AG04449 (cell line): ENCODE measurements around the gene MFF.

Experiments used
- CTCF ChIA-PET: fragments of 350-600 bp; formaldehyde crosslinking; extraction: SDS; loops from one replicate; lab custom pipeline; 2021; ENCODE audit warnings: antibody characterized with exemption; lab: Yijun Ruan, JAX
- POLR2A ChIA-PET: fragments of 400-600, 350-600 bp; formaldehyde crosslinking; extraction: SDS; loops from one replicate; lab custom pipeline; 2020; ENCODE audit warnings: antibody characterized with exemption, inconsistent platforms; lab: Yijun Ruan, JAX
- DNase-seq: peaks from one replicate; pipeline ENCODE4 v3.0.0-alpha.2; 2010; ENCODE audit warnings: low read depth, low spot score
- H3K4me3 ChIP-seq: 2 replicates; pipeline ENCODE4 v1.5.1; 2011; ENCODE audit warnings: low read depth, mild to moderate bottlenecking, control low read depth, low read length
- TF ChIP-seq, protein P1 (sequence below): IDR thresholded peaks from one replicate; pipeline ENCODE4 v1.5.1; 2011; ENCODE audit warnings: mild to moderate bottlenecking, moderate library complexity, low read length, control low read depth, inconsistent platforms; ENCODE audit not compliant: insufficient read depth; ENCODE audit errors: missing control alignments

The MFF gene

DNA sequence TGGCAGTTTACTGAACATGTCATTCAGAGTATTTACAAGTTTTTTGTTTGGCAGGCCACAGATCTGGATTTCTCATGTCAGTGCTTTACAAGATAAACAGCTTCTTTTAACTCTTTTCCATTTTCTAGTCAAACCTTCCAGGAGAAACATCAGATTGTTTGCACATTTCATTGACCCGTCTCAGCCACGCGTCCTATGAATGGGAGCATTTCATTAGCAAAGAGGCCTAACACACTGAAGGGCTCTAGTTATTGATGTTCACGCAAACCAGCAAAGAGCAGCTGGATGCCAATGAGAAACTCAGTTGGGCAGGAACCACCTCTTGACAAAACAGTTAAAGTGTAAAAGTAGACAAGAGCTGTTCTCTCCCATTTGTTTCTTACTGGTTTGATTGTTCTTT, 29.2 kb upstream of the MFF start:
- ChIA-PET POLR2A (no interaction called here), CTCF (no interaction called here)
- no peak overlapping the region for H3K4me3 ChIP-seq
- no peak for DNase-seq
- TF ChIP-seq, protein P1, sequence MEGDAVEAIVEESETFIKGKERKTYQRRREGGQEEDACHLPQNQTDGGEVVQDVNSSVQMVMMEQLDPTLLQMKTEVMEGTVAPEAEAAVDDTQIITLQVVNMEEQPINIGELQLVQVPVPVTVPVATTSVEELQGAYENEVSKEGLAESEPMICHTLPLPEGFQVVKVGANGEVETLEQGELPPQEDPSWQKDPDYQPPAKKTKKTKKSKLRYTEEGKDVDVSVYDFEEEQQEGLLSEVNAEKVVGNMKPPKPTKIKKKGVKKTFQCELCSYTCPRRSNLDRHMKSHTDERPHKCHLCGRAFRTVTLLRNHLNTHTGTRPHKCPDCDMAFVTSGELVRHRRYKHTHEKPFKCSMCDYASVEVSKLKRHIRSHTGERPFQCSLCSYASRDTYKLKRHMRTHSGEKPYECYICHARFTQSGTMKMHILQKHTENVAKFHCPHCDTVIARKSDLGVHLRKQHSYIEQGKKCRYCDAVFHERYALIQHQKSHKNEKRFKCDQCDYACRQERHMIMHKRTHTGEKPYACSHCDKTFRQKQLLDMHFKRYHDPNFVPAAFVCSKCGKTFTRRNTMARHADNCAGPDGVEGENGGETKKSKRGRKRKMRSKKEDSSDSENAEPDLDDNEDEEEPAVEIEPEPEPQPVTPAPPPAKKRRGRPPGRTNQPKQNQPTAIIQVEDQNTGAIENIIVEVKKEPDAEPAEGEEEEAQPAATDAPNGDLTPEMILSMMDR: no peak

DNA sequence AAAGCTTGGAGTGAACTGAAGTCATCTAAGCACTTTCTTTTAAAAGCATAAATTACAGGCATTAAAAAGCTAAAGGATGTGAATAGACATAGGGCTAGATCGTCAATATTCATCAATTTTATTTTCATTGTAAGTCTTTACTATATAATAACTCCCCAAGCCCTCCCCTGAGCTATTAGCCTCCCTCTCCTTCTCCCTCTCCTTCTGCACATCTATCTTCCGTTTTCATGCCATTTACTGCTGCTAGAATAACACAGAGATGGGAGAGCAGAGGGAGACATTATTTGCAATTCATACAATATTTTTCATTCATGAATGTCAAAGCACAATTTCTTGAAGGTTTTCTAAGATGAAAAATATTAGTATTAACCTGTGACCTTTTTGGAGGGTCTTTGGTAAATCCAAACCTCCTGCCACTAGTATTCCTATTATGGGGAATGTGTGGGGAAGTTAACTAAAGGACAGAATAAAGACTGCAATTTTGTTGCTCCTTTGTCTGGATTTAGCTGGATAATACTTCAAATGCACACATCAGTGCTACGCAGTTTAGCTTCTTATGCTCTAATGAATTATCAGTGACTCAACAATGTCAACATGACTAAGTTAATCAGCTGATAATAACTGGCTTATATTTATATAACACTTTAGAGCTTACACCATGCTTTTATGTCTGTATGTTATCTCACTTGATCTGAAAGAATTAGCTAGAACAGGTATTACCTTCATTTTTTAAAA, 28.2 kb upstream of the MFF start:
- POLR2A ChIA-PET: no interaction called here
- CTCF ChIA-PET: no interaction called here
- DNase-seq: no peak
- TF ChIP-seq, protein P1: no peak
- no peak overlapping the region for H3K4me3 ChIP-seq

DNA sequence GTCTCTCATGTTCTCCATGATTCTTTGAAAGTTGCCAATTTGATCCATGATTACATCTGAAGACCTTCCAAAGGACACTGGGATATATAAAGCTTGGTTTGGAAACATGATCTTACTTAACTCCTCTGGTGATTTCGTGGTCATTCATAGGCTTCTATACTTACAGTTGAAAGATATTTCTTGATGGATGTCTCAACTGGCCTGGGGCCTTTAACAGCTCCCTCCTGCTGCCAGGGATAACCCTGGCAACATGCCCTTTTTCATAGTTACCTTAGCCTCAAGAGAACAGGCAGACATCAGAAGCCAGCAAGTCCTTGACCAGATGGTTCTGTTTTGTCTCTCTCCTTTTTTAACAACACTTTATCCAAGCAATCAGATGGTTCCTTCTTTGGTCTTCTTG, 23.5 kb upstream of the MFF start:
- ChIA-PET CTCF (no interaction called here), POLR2A (no interaction called here)
- no peak overlapping the region for H3K4me3 ChIP-seq
- no peak for DNase-seq
- TF ChIP-seq, protein P1: no peak

DNA sequence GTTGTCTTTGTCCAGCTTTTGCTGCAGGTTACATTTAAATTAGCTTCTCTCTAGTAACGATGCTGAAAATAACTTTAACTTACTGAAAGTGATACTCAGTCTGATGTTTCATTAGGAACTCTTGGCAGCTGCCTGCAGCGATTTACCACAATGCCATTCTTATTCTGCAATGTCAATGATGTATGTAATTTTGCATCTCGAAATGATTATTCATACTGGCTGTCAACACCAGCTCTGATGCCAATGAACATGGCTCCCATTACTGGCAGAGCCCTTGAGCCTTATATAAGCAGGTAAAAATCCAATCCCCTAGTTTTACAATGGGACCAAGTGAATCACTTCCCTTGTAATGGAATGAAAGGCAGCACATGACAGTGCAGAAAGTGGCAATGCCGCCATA, 16.3 kb upstream of the MFF start:
- CTCF ChIA-PET: no interaction called here
- POLR2A ChIA-PET: no interaction called here

DNA sequence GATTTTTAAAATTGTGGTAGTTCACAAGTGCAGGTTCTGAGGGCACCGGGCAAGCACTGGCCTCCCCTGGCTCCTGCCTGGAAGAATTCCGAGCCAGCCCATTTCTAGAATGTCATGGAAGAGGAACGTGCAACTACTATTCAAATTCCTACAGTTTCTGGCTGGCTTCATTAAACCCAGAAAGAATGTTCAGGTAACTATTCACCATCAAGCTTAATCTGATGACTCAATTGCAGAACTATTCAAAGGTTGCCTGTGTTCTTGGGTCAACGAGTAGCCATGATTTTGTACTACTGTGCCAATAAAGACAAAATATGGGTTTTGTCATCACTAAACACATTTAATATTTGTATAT, 14.3 kb upstream of the MFF start:
- ChIA-PET CTCF (no interaction called here), POLR2A (no interaction called here)
- no peak for DNase-seq
- TF ChIP-seq, protein P1: no peak
- no peak overlapping the region for H3K4me3 ChIP-seq

More for the DNA sequence above, 16.3 kb upstream of the MFF start:
- no peak for DNase-seq
- H3K4me3 ChIP-seq: no peak overlapping the region
- TF ChIP-seq, protein P1: no peak

DNA sequence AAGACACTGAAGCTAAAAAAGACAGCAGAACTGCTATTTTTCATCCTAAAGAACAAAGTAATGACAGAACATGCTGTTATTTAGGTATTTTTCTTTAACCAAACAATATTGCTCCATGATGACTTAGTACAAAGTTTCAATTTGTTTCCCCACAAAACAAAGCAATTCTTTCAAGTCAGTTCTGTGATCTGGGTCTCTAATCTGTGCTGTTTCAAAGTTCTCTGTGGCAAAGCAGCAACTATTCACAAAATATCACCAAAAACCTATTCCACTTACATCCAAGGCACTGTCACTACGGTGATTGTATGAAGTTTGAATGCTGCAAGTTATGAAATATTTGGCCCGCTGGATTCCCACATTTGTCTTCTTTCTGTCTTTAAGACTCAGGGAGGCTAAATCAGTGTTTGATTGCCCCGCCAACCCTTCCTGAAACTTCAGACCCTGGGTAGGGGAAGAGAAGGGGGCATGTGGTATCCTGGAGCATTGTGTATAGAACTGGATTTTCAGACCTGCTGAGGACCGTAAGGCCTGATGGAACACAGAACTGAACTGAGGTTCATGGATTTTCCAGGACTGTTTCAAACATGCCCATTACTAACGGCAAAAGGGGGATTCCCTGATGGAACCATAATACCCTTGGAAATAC, 13.1 kb upstream of the MFF start:
- TF ChIP-seq, protein P1: no peak
- DNase-seq: no peak
- no peak overlapping the region for H3K4me3 ChIP-seq
- ChIA-PET POLR2A (no interaction called here), CTCF (no interaction called here)
